HepG2 (cell line): ENCODE results near the gene TBCCD1. TPM values are rescaled to one million over a fixed set of nuclear protein-coding genes. Genes with fewer than 3 reads are reported as not detected.
"Not testable (repeated sequence)": the region's sequence is repeated elsewhere in the genome, so short reads cannot be mapped to it uniquely, and the experiment has no call there.

Experiments used
- ATAC-seq: fragments of 200-7000 bp; cut with Tn5 transposase; 3 replicates; pipeline ENCODE4 v1.9.1; 2020; ENCODE audit warnings: mild to moderate bottlenecking, moderate library complexity
- BruUV-seq: library from RNA; stranded (reverse); fragments of 400-500 nt; replicated peaks from 2 replicates; lab custom pipeline; 2021; lab: Mats Ljungman, UMichigan
- CTCF ChIA-PET: fragments of 300-600 bp; formaldehyde crosslinking; extraction: SDS; loops from one replicate; lab custom pipeline; 2021; ENCODE audit warnings: low total read pairs, inconsistent platforms, low intra/inter-chr PET ratio; lab: Yijun Ruan, JAX
- POLR2A ChIA-PET: fragments of 350-600 bp; sonication (Branson Sonifier 250); formaldehyde crosslinking; loops from one replicate; lab custom pipeline; 2020; ENCODE audit warnings: antibody characterized with exemption, inconsistent platforms; lab: Yijun Ruan, JAX
- DNase-seq: peaks from one replicate; pipeline ENCODE4 v3.0.0-alpha.2; 2015; ENCODE audit warnings: low spot score
- FAIRE-seq: peaks from 3 replicates; lab custom pipeline; 2011; peaks lifted over from hg19 to GRCh38; lab: Jason Lieb, UNC
- H2AFZ ChIP-seq: one replicate; pipeline ENCODE4 v1.6.1; 2011; ENCODE audit warnings: low read length, inconsistent platforms
- H3K27ac ChIP-seq: fragments of 300-600 bp; 3 replicates; pipeline ENCODE4 v1.8.0; 2011; ENCODE audit warnings: mixed run types, mild to moderate bottlenecking, mixed read lengths, low read length, inconsistent platforms; ENCODE audit not compliant: insufficient read depth; ENCODE audit errors: extremely low read length
- H3K27me3 ChIP-seq, 2 experiments: fragments of 200-600 bp in 1 of 2; 2 replicates in 1 of 2; 3 replicates in 1 of 2; pipeline versions ENCODE4 v1.6.0 to v1.8.0; 2011; ENCODE audit warnings: low read length in 2 of 2, mild to moderate bottlenecking in 2 of 2, moderate library complexity in 2 of 2, inconsistent platforms in 1 of 2; ENCODE audit not compliant: insufficient read depth in 2 of 2, control insufficient read depth in 1 of 2
- H3K36me3 ChIP-seq, 2 experiments: fragments of 200-600 bp in 1 of 2; replicated peaks in 1 of 2; 2 replicates in 1 of 2; 3 replicates in 1 of 2; pipeline versions ENCODE4 v1.5.1 to v1.8.0; 2011; ENCODE audit warnings: low read length in 2 of 2, inconsistent platforms in 1 of 2; ENCODE audit not compliant: insufficient read depth in 2 of 2, control insufficient read depth in 1 of 2
- H3K4me1 ChIP-seq: 2 replicates; pipeline ENCODE4 v1.5.1; 2012; ENCODE audit warnings: low read length, inconsistent platforms; ENCODE audit not compliant: insufficient read depth
- H3K4me2 ChIP-seq: 2 replicates; pipeline ENCODE4 v1.6.0; 2011; ENCODE audit warnings: low read depth, low read length, inconsistent platforms
- H3K4me3 ChIP-seq, 3 experiments: fragments of 200-600 bp in 1 of 3; sonication (generic), shearing (Covaris generic) in 1 of 3; replicated peaks in 1 of 3; 2 replicates each; pipeline ENCODE4 v1.5.1; 2011 to 2016; ENCODE audit warnings: low read length in 3 of 3, inconsistent platforms in 2 of 3, low read depth in 2 of 3, mild to moderate bottlenecking in 2 of 3, control low read depth in 1 of 3, mixed read lengths in 1 of 3; ENCODE audit not compliant: insufficient read depth in 1 of 3
- H3K79me2 ChIP-seq: one replicate; pipeline ENCODE4 v1.6.1; 2011; ENCODE audit warnings: low read length, inconsistent platforms; ENCODE audit not compliant: insufficient read depth
- H3K9ac ChIP-seq: 2 replicates; pipeline ENCODE4 v1.6.0; 2011; ENCODE audit warnings: mild to moderate bottlenecking, low read depth, low read length, inconsistent platforms; ENCODE audit not compliant: insufficient read depth
- H3K9me3 ChIP-seq: 2 replicates; pipeline ENCODE4 v1.5.1; 2012; ENCODE audit warnings: mild to moderate bottlenecking, low read length
- H4K20me1 ChIP-seq: 2 replicates; pipeline ENCODE4 v1.6.0; 2011; ENCODE audit warnings: inconsistent platforms, mild to moderate bottlenecking, low read length, moderate library complexity; ENCODE audit not compliant: insufficient read depth
- MTF1 ChIP-seq: sonication (generic); formaldehyde crosslinking; IDR thresholded peaks from 2 replicates; pipeline ENCODE4 v1.5.0; 2020; ENCODE audit warnings: missing genetic modification reagents
- SNAPC2 ChIP-seq: sonication (generic); formaldehyde crosslinking; IDR thresholded peaks from 2 replicates; pipeline ENCODE4 v1.8.1; 2022; ENCODE audit warnings: mild to moderate bottlenecking, missing genetic modification reagents
- ZNF136 ChIP-seq: sonication (generic); formaldehyde crosslinking; IDR thresholded peaks from 2 replicates; pipeline ENCODE4 v1.8.1; 2022; ENCODE audit warnings: low read depth, mild to moderate bottlenecking, moderate library complexity, missing genetic modification reagents
- WGBS: methylation state at CpG from one replicate; pipeline ENCODE4 v1.1.6; 2017; ENCODE audit warnings: low lambda C conversion rate; 5-methylcytosine and 5-hydroxymethylcytosine counted together
- in situ Hi-C: cut with HindIII; loops from 2 replicates; pipeline ENCODE4 v1.10.0; 2017; ENCODE audit warnings: low pct_unique_long_range_greater_than_20kb; ENCODE audit not compliant: extremely low pct_ligation_motif_present
- intact Hi-C: fragments of 100-400 bp; cut with micrococcal nuclease; formaldehyde crosslinking; loops from one replicate; pipeline ENCODE4 v1.10.0; 2022; ENCODE audit not compliant: unreplicated experiment
- polyA plus RNA-seq, 8 experiments: library from polyadenylated mRNA; depleted of rRNA in 3 of 8; stranded (reverse) in 7 of 8; unstranded in 1 of 8; fragments of >200 nt; fragmentation: Illumina TruSeq in 4 of 8; extraction: Trizol in 4 of 8; gene quantifications; 2 replicates each; pipeline versions ENCODE4 v1.2.1 to v1.2.3, GENCODE V29; 2011 to 2016; ENCODE audit warnings: low read depth in 4 of 8, missing spikeins in 1 of 8, mixed read lengths in 1 of 8; ENCODE audit not compliant: insufficient read depth in 1 of 8
- total RNA-seq, 5 experiments: library from RNA; depleted of rRNA; stranded (reverse); fragments of >200 nt; fragmentation: Illumina TruSeq; extraction: Trizol; gene quantifications; 2 replicates each; pipeline ENCODE4 v1.2.3, GENCODE V29; 2016; ENCODE audit warnings: low read depth in 1 of 5

Gene TBCCD1
- total and polyA plus RNA-seq, 2 of the 13 experiments (the other 11 are each of a cell fraction or from before 2014, with no cell fraction given) = 13.6 to 16.2 TPM

DNA sequence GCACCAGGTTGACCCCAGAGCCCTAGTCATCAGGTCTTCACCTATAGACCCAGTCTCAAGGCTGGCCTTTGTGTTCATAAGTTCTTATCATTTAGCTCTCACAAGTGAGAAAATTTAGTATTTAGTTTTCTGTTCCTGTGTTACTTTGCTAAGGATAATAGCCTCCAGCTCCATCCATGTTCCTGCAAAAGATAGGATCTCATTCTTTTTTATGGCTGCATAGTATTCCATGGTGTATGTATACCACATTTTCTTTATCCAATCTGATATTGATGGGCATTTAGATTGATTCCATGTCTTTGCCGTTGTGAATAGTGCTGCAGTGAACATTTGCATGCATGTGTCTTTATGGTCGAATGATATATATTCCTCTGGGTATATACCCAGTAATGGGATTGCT, 69.1 kb downstream of the TBCCD1 start:
- H3K9me3 ChIP-seq, H3K79me2 ChIP-seq, H3K27ac ChIP-seq, H3K9ac ChIP-seq, intact Hi-C loops, H4K20me1 ChIP-seq, CTCF ChIA-PET, H3K4me3 ChIP-seq, H3K36me3 ChIP-seq, POLR2A ChIA-PET, ATAC-seq, H3K27me3 ChIP-seq, DNase-seq, H3K4me2 ChIP-seq, BruUV-seq, FAIRE-seq, H2AFZ ChIP-seq, in situ Hi-C loops: not testable (repeated sequence)
- 60% methylated on average over 2 of the region's 2 CpGs for WGBS
- H3K4me1 ChIP-seq = peaks cover 11% of the 10 kb centered on the region

DNA sequence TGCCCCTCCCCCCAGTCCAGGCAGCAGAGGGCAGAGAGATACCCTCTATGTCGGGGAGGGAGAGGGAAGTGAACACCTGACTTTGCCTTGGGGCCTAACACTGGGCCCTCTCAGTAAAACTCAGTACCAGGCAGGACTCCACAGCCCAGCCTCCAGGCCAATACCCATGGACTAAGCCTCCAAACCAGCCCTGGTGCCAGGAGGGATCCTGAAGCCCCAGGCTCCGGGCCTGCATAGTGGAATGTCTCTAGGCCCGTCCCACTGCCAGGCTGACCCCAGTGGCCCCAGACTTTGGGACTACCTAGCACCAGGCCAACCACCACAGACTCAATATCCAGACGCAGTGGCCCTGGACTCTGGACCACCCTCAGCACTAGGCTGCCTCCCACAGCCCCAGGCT, 69.5 kb downstream of the TBCCD1 start:
- FAIRE-seq = no peak
- H3K4me1 ChIP-seq = peaks cover 11% of the 10 kb centered on the region
- H3K9me3 ChIP-seq = no peaks in the 10 kb centered on the region
- no peak for TF ChIP-seq MTF1 (CRISPR knock-in tag)
- TF ChIP-seq ZNF136 (CRISPR knock-in tag) = no peak
- no peak for TF ChIP-seq SNAPC2 (CRISPR knock-in tag)
- POLR2A ChIA-PET = no interaction called here
- peaks cover 0 to 7% of the 10 kb centered on the region in 2 experiments; a peak in 2 of 5 replicates for H3K27me3 ChIP-seq
- H2AFZ ChIP-seq = no peak overlapping the region
- no peak overlapping the region for H3K27ac ChIP-seq
- DNase-seq = no peak
- H3K4me2 ChIP-seq = no peak overlapping the region
- no peak overlapping the region for H3K9ac ChIP-seq
- WGBS = no CpG with 5 or more reads among the region's 4 CpGs
- H3K36me3 ChIP-seq = no peaks in the 10 kb centered on the region
- H3K4me3 ChIP-seq = no peak overlapping the region
- in situ Hi-C loops = no loop called here
- H3K79me2 ChIP-seq = no peaks in the 10 kb centered on the region
- intact Hi-C loops = no loop called here
- CTCF ChIA-PET = no interaction called here
- BruUV-seq = no TSS peak
- no peaks in the 10 kb centered on the region for H4K20me1 ChIP-seq
- peak; percentile 45; the same call in 2 of the 3 replicates for ATAC-seq
